Activated CD4-positive, alpha-beta T cell treated with anti-CD3 and anti-CD28 coated beads, Interleukin-2, amount 50 U/mL, for 48 hours (primary cell): ENCODE measurements around the gene KNTC1.
A peak's percentile ranks its signal among the peaks of the same experiment; 100 is the strongest.
"Not testable (repeated sequence)": the region's sequence is repeated elsewhere in the genome, so short reads cannot be mapped to it uniquely, and the experiment has no call there.

Experiments
- DNase-seq, 2 experiments: peaks; one replicate each; pipeline ENCODE4 v3.0.0-alpha.2; 2020

Gene KNTC1

DNA sequence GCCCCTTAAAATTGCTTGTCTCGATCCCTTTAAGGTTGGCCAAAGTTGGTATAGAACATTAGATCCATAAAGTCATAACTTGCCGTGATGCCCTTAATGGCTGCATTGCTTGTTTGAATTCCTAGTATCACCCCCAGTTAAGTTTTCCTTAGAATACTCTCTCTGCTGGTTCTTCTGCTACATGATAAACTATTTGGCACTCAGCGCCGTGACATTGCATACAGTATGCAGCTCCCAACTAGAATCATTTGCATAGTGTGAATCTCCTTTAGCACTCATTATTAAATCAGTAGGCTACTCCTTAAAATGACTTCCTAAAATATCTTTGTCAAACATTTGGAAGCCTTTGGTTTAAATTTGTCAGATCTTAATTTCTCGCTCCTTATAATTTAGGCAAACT, 42.2 kb downstream of the KNTC1 start:
- DNase-seq = no peak

- DNase-seq = not testable (repeated sequence)
These were observed 43.0 kb downstream of the KNTC1 start for GRCh38 chr12:122570006-122570405.

DNA sequence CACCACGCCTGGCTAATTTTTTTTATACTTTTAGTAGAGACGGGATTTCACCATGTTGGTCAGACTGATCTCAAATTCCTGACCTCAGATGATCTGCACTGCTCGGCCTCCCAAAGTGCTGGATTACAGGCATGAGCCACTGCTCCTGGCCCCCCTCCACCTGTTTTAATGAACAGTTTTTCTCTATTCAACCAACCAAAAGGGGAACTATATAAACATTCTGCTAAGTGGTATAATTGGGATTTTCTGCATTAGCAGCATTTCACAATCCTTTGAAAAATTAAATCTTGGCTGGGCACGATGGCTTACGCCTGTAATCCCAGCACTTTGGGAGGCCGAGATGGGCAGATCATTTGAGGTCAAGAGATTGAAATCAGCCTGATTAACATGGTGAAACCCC, 44.8 kb downstream of the KNTC1 start:
- DNase-seq = no peak

DNA sequence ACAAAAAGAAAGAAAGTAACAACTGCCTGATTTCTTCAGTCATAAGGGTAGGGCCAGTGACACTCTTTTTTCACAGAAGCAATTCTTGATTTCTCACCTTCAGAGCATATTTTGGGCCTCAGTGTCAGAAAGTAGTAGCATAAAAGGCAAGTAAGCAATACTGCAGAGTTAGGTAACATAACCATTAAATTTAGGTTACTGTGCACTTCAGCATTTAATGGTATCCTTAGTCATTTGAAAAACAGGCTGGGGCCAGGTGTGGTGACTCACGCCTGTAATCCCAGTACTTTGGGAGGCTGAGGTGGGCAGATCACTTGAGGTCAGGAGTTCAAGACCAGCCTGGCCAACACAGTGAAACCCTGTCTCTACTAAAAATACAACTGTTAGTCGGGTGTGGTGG, 56.2 kb downstream of the KNTC1 start:
- not testable (repeated sequence) for DNase-seq

DNA sequence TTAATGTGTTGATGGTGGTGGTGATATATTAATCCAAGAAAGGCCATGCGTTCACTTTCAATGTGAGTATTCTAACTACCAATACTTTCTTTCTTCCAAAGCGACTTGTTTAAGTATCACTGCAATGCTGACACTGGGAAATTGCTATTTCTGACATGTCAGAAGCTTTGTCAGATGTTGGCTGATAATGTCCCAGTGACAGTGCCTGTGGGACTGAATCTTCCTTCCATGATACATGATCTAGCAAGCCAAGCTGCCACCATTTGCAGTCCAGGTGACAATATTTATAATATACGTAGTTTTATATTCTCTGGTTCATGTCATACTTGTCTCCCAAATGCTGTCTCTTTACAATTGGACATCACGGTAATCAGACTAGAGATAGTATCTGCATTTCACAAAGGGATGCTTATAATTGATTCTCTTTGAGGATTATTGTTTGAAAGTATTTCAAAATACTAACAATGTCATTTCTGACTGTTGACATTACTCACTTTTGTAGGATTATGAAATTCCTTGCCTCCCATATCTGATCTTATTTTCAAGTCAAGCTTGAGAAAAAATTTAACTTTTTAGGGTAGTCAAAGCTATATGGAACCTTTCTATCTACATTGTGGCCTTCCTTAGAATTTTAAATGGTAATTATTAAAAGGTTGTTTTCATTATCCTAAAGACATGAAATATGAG, 57.3 kb downstream of the KNTC1 start:
- no peak for DNase-seq

- no peak for DNase-seq
These were observed 63.9 kb downstream of the KNTC1 start for GRCh38 chr12:122590990-122591389.

- not testable (repeated sequence) for DNase-seq
These were observed 64.9 kb downstream of the KNTC1 start for GRCh38 chr12:122591966-122592365.

GRCh38 chr12:122592543-122592942, 65.5 kb downstream of the KNTC1 start:
- DNase-seq = not testable (repeated sequence)

DNA sequence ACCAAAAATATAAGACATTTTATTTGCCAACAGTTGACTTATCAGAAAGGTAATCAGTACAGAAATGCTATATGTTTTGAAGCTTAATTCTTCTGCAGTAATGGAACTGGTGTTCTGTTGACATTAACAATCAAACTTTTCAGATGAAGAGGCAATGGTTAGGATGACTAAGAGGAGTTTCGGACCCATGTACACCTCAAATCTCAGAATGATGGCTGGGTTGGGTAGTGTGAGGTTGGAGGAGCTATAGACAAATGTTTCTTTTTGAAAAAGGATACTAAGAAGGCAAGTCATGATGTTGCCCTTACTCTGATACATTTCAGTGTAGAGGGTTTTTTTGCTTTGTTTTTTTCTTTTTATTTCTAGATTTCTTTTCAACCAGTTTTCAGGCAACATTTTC, 66.9 kb downstream of the KNTC1 start:
- no peak for DNase-seq

DNA sequence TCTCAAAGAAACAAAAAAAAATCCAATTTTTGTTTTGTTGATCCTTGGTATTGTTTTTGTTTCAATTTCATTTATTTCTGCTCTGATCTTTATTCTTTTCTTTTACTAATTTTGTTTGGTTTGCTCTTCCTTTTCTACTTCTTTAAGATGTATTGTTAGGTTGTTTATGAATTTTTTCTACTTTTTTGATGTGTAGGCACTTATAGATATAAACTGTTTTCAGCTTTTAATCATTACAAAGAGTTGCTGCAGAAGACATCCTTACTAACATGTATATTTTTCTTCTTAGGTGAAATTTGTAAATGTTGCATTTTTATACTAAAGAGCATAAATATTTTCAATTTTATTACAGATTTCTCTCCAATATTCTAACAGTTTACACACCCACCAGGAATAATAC, 69.8 kb downstream of the KNTC1 start:
- no peak for DNase-seq

DNA sequence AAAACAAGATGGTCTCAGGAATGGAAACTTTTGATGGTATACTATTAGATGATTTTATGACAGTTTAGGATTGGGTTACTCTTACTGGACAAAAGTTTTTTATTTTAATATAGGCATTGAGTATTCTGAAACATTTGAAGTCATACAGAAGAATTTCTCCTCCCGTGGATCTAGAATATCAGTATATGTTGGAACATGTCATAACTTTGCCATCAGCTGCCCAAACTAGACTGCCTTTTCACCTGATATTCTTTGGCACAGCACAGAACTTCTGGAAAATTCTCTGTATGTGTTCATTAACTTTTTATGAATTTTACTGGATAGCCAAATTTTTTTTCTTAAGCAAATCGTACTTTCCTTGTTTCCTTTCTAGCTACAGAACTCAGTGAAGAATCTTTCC, 75.4 kb downstream of the KNTC1 start:
- no peak for DNase-seq

GRCh38 chr12:122604993-122605392, 77.9 kb downstream of the KNTC1 start:
- DNase-seq = no peak

GRCh38 chr12:122609732-122610131, 82.7 kb downstream of the KNTC1 start:
- DNase-seq = no peak

- no peak for DNase-seq
These were observed 83.2 kb downstream of the KNTC1 start for GRCh38 chr12:122610207-122610606.

DNA sequence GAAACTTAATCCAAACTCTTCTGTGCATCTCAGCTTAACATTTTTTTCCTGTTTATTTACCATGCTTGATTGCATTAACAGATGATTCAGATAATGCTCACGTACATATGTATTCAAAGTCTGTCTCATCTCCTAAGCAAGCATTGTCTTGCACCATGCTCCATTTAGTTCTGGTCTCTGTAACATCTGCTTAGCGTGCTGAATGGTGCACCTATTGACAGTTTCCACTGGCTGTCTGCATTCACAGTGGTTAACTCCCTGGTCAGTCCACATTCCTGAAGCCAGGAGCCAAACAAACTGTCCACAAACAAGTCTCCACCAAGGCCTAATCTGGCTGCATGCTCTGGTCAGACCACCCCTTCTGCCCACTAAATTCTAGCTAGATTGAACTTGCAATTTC, 83.9 kb downstream of the KNTC1 start:
- no peak for DNase-seq

DNA sequence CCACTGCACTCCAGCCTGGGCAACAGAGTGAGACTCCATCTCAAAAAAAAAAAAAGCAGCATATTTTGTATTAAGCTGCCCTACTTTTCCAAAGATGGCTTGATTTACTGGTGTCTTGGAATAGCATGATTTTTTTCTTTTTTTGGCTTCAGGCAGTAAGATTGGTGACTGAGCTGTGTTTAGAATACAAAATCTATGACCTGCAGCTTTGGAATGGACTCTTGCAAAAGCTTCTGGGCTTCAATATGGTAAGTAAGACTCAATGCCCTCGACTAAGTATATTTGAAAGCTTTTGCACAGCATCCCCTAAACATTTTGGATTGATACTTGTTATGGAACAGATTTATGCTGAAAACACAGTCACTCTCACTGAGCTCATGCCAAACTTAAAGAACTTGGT, 87.8 kb downstream of the KNTC1 start:
- DNase-seq = no peak

DNA sequence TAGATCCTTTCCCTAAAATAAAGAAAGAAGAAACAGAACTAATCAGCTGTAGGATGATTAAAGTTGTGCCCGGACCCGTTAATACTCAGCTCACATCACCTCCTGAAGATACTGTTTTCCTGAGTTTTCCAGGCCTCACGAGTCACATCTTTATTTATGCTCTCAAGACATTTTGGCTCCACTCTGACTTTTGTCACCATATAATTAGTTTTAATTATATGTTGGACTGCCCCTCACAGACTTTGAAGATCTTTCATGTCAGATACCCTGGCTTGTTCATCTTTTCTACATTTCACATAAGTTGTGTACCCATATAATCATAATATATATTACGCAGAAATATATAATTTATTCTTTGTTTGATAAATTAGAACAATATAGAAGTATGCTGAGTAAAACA, 88.7 kb downstream of the KNTC1 start:
- DNase-seq = no peak

DNA sequence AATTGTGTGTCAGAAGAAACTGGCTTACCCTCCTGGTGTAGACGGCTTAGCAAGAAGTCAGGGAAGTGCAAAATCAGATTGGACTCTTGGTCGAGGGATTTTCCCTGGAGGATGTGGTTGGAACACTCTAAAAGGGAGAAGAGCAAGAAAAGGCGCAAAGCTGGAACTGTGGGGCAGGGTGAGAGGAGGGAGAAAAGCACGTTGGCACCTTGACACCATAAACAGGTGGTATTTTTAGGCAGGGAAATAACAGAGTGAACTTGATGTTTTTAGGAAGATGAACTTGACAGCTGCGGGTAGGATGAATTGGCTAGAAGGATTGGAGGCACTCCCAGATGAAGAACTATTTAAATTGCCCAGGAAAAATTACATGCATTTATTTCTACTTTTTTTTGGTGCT, 108.4 kb downstream of the KNTC1 start:
- DNase-seq = no peak

DNA sequence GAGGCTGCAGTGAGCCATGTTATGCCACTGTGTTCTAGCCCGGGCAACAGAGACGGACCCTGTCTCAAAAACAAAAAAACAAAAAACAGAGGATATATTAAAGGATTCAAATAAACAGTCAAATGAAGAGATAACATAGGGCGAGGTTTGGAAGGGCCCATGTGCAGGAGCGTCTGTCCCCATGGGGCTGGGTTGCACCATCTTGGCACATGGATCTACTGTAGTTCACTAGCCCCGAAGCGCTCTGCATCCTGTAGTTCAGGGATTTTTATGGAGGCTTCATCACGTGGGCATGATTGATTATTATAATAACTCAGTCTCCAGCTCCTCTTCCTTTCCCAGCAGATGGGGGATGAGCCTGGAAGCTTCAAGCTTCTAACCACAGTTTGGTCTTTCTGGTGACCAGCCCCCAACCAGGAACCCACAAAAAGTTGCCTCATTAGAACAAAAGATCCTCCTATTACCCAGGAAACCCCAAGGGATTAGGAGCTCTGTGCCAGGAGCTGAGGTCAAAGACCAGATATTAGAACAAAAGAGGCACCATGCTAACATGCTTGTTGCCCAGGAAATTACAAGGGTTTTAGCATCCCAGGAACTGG, 116.3 kb downstream of the KNTC1 start:
- no peak for DNase-seq

DNA sequence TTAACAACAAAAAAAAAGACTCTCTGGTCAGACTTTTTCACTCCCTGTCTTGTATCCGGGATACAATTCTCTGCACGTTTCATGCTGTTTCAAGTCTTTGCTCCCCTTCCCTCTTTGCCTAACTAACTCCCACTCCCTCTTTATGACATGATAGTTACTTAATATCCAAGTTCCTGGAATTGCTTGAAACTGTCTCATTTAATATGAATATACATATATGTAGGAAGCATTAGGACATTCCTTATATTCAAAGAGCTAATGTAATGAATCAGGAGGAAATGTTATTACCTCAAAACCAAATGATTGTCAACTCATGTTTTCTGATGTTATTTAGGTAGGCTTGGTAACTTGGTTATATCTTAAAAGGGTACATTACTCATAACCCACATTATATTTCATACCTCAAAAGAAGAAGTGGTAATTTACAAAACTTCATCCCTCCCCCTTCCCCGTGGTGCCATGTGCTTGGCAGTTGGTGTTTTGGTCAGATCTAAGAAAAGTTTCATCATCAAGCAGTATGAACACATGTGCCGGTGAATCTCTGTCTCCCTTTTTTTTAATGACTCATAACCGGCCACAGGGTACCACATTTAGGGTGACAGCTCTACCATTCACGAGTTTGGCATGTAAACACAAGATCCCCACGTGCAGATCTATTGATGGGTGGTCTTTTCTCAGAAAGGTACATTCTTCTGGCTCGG, 119.6 kb downstream of the KNTC1 start:
- DNase-seq = peak; percentile 46 to 61

- DNase-seq = no peak
These were observed 124.6 kb downstream of the KNTC1 start for GRCh38 chr12:122651520-122652224.

DNA sequence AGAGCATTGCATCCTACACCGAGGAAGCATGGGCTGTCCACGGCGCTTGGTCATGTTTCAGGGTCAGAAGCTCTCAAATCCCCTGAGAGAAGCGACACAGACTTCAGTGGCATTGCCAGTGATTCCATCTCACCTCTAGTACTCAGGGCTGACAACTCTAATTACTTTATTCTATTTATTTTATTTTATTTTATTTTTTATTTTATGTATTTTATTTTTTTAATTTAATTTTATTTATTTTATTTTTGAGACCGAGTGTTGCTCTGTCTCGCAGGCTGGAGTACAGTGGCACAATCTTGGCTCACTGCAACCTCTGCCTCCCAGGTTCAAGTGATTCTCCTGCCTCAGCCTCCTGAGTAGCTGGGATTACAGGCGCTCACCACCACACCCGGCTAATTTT, 126.2 kb downstream of the KNTC1 start:
- DNase-seq = not testable (repeated sequence)

- DNase-seq = no peak
These were observed 129.2 kb downstream of the KNTC1 start for GRCh38 chr12:122656298-122656697.

- no peak for DNase-seq
These were observed 132.5 kb downstream of the KNTC1 start for GRCh38 chr12:122659579-122659978.
